ENCODE results near the gene GRIK2.

- no peak for TF ChIP-seq POLR2A (IDR thresholded peaks at IDR 0.05)
- no peak for TF ChIP-seq CTCF (IDR thresholded peaks at IDR 0.05)
Observed at GRCh38 chr6:101433141-101433540, 39.6 kb downstream of the GRIK2 start.

Data from heart left ventricle (tissue), 13 donors.